Astrocyte (in vitro differentiated cells and primary cell): ENCODE measurements around the gene CNKSR2.

Experiments
- EZH2 ChIP-seq: IDR thresholded peaks from 2 replicates; pipeline ENCODE4 v1.6.1; 2012; ENCODE audit warnings: mild to moderate bottlenecking, low read length, inconsistent platforms; ENCODE audit not compliant: insufficient read depth
- TF ChIP-seq, protein P1 (sequence below): IDR thresholded peaks from 2 replicates; pipeline ENCODE4 v1.5.1; 2011; ENCODE audit warnings: low read depth, mild to moderate bottlenecking, inconsistent platforms, low read length, moderate library complexity; ENCODE audit not compliant: insufficient read depth

DNA sequence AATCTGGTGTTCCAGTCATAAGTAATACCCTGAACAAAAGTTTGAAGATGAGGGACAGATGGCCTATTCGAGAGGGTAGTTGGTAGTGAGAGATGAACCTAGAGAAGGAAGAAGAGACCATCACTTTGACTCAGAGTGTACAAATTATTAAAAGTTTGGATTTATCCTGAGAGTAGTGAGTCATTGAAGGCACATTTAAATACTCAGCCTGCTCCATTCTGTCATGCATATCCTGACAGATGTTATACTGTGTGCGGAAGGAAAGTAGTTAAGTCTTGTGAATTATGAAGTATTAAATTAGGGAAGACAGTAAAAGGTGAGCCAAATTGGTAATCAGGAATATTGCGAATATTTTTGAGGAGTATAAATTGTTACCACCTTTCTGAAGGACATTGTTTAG is 190.8 kb downstream of the CNKSR2 start:
- TF ChIP-seq EZH2 = no peak
- TF ChIP-seq, protein P1, sequence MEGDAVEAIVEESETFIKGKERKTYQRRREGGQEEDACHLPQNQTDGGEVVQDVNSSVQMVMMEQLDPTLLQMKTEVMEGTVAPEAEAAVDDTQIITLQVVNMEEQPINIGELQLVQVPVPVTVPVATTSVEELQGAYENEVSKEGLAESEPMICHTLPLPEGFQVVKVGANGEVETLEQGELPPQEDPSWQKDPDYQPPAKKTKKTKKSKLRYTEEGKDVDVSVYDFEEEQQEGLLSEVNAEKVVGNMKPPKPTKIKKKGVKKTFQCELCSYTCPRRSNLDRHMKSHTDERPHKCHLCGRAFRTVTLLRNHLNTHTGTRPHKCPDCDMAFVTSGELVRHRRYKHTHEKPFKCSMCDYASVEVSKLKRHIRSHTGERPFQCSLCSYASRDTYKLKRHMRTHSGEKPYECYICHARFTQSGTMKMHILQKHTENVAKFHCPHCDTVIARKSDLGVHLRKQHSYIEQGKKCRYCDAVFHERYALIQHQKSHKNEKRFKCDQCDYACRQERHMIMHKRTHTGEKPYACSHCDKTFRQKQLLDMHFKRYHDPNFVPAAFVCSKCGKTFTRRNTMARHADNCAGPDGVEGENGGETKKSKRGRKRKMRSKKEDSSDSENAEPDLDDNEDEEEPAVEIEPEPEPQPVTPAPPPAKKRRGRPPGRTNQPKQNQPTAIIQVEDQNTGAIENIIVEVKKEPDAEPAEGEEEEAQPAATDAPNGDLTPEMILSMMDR = no peak
